WTC11 (cell line): ENCODE measurements around the gene MTUS2. TPM values are rescaled to one million over a fixed set of nuclear protein-coding genes. Genes with fewer than 3 reads are reported as not detected.
A peak's percentile ranks its signal among the peaks of the same experiment; 100 is the strongest.

Source experiments
- ATAC-seq: fragments of 200-7000 bp; cut with Tn5 transposase; 2 replicates; pipeline ENCODE4 v1.10.0; 2021; ENCODE audit warnings: mild to moderate bottlenecking, moderate library complexity
- CTCF ChIA-PET: fragments of 300-600 bp; sonication (Branson Sonifier 250); formaldehyde crosslinking; loops from one replicate; lab custom pipeline; 2021; ENCODE audit warnings: antibody characterized with exemption; lab: Charles Lee
- POLR2A ChIA-PET: fragments of 350-600 bp; sonication (Branson Sonifier 250); formaldehyde crosslinking; loops from one replicate; lab custom pipeline; 2021; ENCODE audit warnings: antibody characterized with exemption; lab: Charles Lee
- DNase-seq: peaks from one replicate; pipeline ENCODE4 v3.0.0; 2021; ENCODE audit warnings: low spot score
- H3K27ac Mint-ChIP-seq: 2 replicates; pipeline ENCODE4 v1.8.0; 2021; ENCODE audit warnings: mixed read lengths
- H3K27me3 Mint-ChIP-seq: 2 replicates; pipeline ENCODE4 v1.8.0; 2021; ENCODE audit warnings: low read depth, mild to moderate bottlenecking, moderate library complexity, mixed read lengths
- H3K36me3 Mint-ChIP-seq: 2 replicates; pipeline ENCODE4 v1.8.0; 2021; ENCODE audit warnings: mixed read lengths
- H3K4me1 Mint-ChIP-seq: 2 replicates; pipeline ENCODE4 v1.8.0; 2022; ENCODE audit warnings: mixed read lengths
- H3K4me3 Mint-ChIP-seq: 2 replicates; pipeline ENCODE4 v1.8.0; 2021; ENCODE audit warnings: mild to moderate bottlenecking, moderate library complexity, mixed read lengths
- H3K9me3 Mint-ChIP-seq: 2 replicates; pipeline ENCODE4 v1.8.0; 2021; ENCODE audit warnings: mixed read lengths
- AR ChIP-seq: fragments of 250-450 bp; sonication (Bioruptor Pico); IDR thresholded peaks from 2 replicates; pipeline ENCODE4 v1.9.0; 2021; ENCODE audit warnings: mild to moderate bottlenecking
- ATF3 ChIP-seq: sonication (generic); formaldehyde crosslinking; conservative IDR thresholded peaks from 2 replicates; pipeline ENCODE4 v1.8.1; 2022; ENCODE audit warnings: mild to moderate bottlenecking, missing genetic modification reagents
- FOXJ3 ChIP-seq: sonication (generic); formaldehyde crosslinking; IDR thresholded peaks from 2 replicates; pipeline ENCODE4 v1.9.0; 2021; ENCODE audit warnings: missing genetic modification reagents, mild to moderate bottlenecking, borderline replicate concordance
- FOXP1 ChIP-seq: sonication (generic); formaldehyde crosslinking; IDR thresholded peaks from 2 replicates; pipeline ENCODE4 v1.8.0; 2022; ENCODE audit warnings: missing genetic modification reagents, mild to moderate bottlenecking, moderate library complexity, borderline replicate concordance
- FOXP4 ChIP-seq: sonication (generic); formaldehyde crosslinking; IDR thresholded peaks from 2 replicates; pipeline ENCODE4 v1.8.0; 2022; ENCODE audit warnings: mild to moderate bottlenecking, missing genetic modification reagents
- GRHL2 ChIP-seq: fragments of 250-450 bp; sonication (Bioruptor Pico); IDR thresholded peaks from 2 replicates; pipeline ENCODE4 v1.8.0; 2022; ENCODE audit warnings: mild to moderate bottlenecking, moderate library complexity; ENCODE audit not compliant: insufficient replicate concordance, severe bottlenecking
- GTF2I ChIP-seq: fragments of 250-450 bp; sonication (Bioruptor Pico); conservative IDR thresholded peaks from 2 replicates; pipeline ENCODE4 v1.4.0; 2021; ENCODE audit warnings: mild to moderate bottlenecking
- IRF1 ChIP-seq: sonication (generic); formaldehyde crosslinking; IDR thresholded peaks from 2 replicates; pipeline ENCODE4 v1.8.0; 2023; ENCODE audit warnings: missing genetic modification reagents
- KAT7 ChIP-seq: sonication (generic); formaldehyde crosslinking; IDR thresholded peaks from 2 replicates; pipeline ENCODE4 v1.8.1; 2023; ENCODE audit warnings: missing genetic modification reagents, mild to moderate bottlenecking, borderline replicate concordance
- OVOL2 ChIP-seq: fragments of 250-450 bp; sonication (Bioruptor Pico); IDR thresholded peaks from 2 replicates; pipeline ENCODE4 v1.9.0; 2021; ENCODE audit warnings: mild to moderate bottlenecking, borderline replicate concordance
- SMAD3 ChIP-seq: sonication (generic); formaldehyde crosslinking; IDR thresholded peaks from 2 replicates; pipeline ENCODE4 v1.8.0; 2022; ENCODE audit warnings: missing genetic modification reagents, mild to moderate bottlenecking, borderline replicate concordance
- SMAD4 ChIP-seq: sonication (generic); formaldehyde crosslinking; IDR thresholded peaks from 2 replicates; pipeline ENCODE4 v1.8.0; 2022; ENCODE audit warnings: mild to moderate bottlenecking, missing genetic modification reagents
- TCF7 ChIP-seq: sonication (generic); formaldehyde crosslinking; IDR thresholded peaks from 2 replicates; pipeline ENCODE4 v1.8.0; 2022; ENCODE audit warnings: mild to moderate bottlenecking, low read depth, missing genetic modification reagents, moderate library complexity
- TP53 ChIP-seq: sonication (generic); formaldehyde crosslinking; IDR thresholded peaks from 2 replicates; pipeline ENCODE4 v1.8.1; 2023; ENCODE audit warnings: mild to moderate bottlenecking, missing genetic modification reagents
- ZNF138 ChIP-seq: sonication (generic); formaldehyde crosslinking; conservative IDR thresholded peaks from 2 replicates; pipeline ENCODE4 v1.8.1; 2022; ENCODE audit warnings: mild to moderate bottlenecking, moderate library complexity, missing genetic modification reagents
- ZNF317 ChIP-seq: sonication (generic); formaldehyde crosslinking; IDR thresholded peaks from 2 replicates; pipeline ENCODE4 v1.8.1; 2023; ENCODE audit warnings: low read depth, mild to moderate bottlenecking, moderate library complexity, missing genetic modification reagents, borderline replicate concordance
- ZNF423 ChIP-seq: fragments of 250-450 bp; sonication (Bioruptor Pico); IDR thresholded peaks from 2 replicates; pipeline ENCODE4 v2.1.2; 2022; ENCODE audit warnings: mild to moderate bottlenecking, moderate library complexity
- ZNF532 ChIP-seq: fragments of 250-450 bp; sonication (Bioruptor Pico); IDR thresholded peaks from 2 replicates; pipeline ENCODE4 v1.9.0; 2021; ENCODE audit warnings: mild to moderate bottlenecking, borderline replicate concordance
- total RNA-seq: library from RNA; stranded (reverse); gene quantifications from 3 replicates; pipeline ENCODE4 v1.2.3, GENCODE V29; 2021
- TF ChIP-seq, protein P1 (sequence below): fragments of 250-450 bp; sonication (Bioruptor Pico); IDR thresholded peaks from 2 replicates; pipeline ENCODE4 v2.1.2; 2022; ENCODE audit warnings: mild to moderate bottlenecking, moderate library complexity
- TF ChIP-seq, protein P2 (sequence below): sonication (generic); formaldehyde crosslinking; IDR thresholded peaks from 2 replicates; pipeline ENCODE4 v1.8.1; 2023; ENCODE audit warnings: mild to moderate bottlenecking, missing genetic modification reagents

The MTUS2 gene
- total RNA-seq, 1 experiment from 2014 or later = 0.22 TPM

DNA sequence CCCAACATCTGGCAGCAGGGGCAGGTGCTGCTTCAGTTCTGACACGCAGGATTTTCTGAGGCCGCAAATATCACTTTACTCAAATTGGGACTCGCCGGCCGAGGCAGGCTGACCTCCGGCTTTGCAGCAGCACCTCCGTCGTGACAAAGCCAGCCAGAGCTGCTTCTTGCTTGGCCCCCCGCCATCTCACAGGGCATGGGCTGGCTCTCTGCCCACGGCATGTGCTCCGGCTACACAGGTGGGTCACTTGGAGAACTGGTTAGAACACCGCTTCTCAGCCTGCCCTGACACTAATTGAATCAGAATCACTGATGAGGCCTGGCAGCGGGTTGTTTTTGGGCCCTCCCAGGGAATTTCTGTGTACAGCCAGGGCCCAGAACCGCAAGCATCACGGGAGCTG, 663.1 kb downstream of the MTUS2 start:
- no peaks in the 10 kb centered on the region for H3K9me3 Mint-ChIP-seq
- ChIA-PET CTCF (interaction anchor here (0.9 to 2.1 kb wide), 4 partner anchors 10 to 30 kb away, joined by 3 to 16 read pairs (median 4); no protein-coding TSS in a partner anchor), POLR2A (interaction anchor here (0.9 kb wide), 1 partner anchor 15 kb away, joined by 3 read pairs; no protein-coding TSS in a partner anchor)
- H3K36me3 Mint-ChIP-seq = no peaks in the 10 kb centered on the region
- no peaks in the 10 kb centered on the region for H3K27me3 Mint-ChIP-seq
- no peak overlapping the region for H3K4me3 Mint-ChIP-seq
- DNase-seq (no peak), ATAC-seq (no peak)
- H3K4me1 Mint-ChIP-seq = peaks cover 39% of the 10 kb centered on the region
- TF ChIP-seq, protein P1, sequence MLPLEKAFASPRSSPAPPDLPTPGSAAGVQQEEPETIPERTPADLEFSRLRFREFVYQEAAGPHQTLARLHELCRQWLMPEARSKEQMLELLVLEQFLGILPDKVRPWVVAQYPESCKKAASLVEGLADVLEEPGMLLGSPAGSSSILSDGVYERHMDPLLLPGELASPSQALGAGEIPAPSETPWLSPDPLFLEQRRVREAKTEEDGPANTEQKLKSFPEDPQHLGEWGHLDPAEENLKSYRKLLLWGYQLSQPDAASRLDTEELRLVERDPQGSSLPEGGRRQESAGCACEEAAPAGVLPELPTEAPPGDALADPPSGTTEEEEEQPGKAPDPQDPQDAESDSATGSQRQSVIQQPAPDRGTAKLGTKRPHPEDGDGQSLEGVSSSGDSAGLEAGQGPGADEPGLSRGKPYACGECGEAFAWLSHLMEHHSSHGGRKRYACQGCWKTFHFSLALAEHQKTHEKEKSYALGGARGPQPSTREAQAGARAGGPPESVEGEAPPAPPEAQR = no peak
- TF ChIP-seq FOXP1 (CRISPR knock-in tag) (no peak), FOXJ3 (no peak), ZNF423 (CRISPR knock-in tag) (no peak), TP53 (CRISPR knock-in tag) (no peak), ATF3 (CRISPR knock-in tag) (no peak), KAT7 (no peak), IRF1 (no peak), TCF7 (no peak), ZNF138 (CRISPR knock-in tag) (no peak), AR (CRISPR knock-in tag) (no peak), SMAD3 (no peak), OVOL2 (CRISPR knock-in tag) (no peak), GTF2I (no peak), SMAD4 (CRISPR knock-in tag) (no peak)
- TF ChIP-seq, protein P2, sequence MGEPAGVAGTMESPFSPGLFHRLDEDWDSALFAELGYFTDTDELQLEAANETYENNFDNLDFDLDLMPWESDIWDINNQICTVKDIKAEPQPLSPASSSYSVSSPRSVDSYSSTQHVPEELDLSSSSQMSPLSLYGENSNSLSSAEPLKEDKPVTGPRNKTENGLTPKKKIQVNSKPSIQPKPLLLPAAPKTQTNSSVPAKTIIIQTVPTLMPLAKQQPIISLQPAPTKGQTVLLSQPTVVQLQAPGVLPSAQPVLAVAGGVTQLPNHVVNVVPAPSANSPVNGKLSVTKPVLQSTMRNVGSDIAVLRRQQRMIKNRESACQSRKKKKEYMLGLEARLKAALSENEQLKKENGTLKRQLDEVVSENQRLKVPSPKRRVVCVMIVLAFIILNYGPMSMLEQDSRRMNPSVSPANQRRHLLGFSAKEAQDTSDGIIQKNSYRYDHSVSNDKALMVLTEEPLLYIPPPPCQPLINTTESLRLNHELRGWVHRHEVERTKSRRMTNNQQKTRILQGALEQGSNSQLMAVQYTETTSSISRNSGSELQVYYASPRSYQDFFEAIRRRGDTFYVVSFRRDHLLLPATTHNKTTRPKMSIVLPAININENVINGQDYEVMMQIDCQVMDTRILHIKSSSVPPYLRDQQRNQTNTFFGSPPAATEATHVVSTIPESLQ (CRISPR knock-in tag) = no peak
- no peak overlapping the region for H3K27ac Mint-ChIP-seq

GRCh38 chr13:29483623-29484022, 663.5 kb downstream of the MTUS2 start:
- H3K27ac Mint-ChIP-seq = peak overlapping the region; percentile 42
- H3K9me3 Mint-ChIP-seq = no peaks in the 10 kb centered on the region
- ATAC-seq = no peak
- DNase-seq = no peak
- TF ChIP-seq ZNF317 = no peak
- no peak for TF ChIP-seq FOXP4 (CRISPR knock-in tag)
- no peak for TF ChIP-seq ZNF532 (CRISPR knock-in tag)
- no peak for TF ChIP-seq GRHL2 (CRISPR knock-in tag)
- POLR2A ChIA-PET = interaction anchor here (0.9 kb wide), 1 partner anchor 15 kb away, joined by 3 read pairs; no protein-coding TSS in a partner anchor
- no peak overlapping the region for H3K4me3 Mint-ChIP-seq
- CTCF ChIA-PET = interaction anchor here (0.9 to 2.1 kb wide), 5 partner anchors 11 to 31 kb away, joined by 3 to 16 read pairs (median 5); no protein-coding TSS in a partner anchor
- H3K4me1 Mint-ChIP-seq = peaks cover 43% of the 10 kb centered on the region
- H3K27me3 Mint-ChIP-seq = no peaks in the 10 kb centered on the region
- no peaks in the 10 kb centered on the region for H3K36me3 Mint-ChIP-seq
